Activated naive CD4-positive, alpha-beta T cell treated with anti-CD3 and anti-CD28 coated beads for 36 hours (primary cell): ENCODE data around the gene HS1BP3. TPM values are rescaled to one million over a fixed set of nuclear protein-coding genes. Genes with fewer than 3 reads are reported as not detected.

ENCODE experiments used
- CTCF ChIA-PET: fragments of 350-600 bp; sonication (Branson Sonifier 250); formaldehyde crosslinking; loops from one replicate; lab custom pipeline; 2021; ENCODE audit warnings: antibody characterized with exemption; lab: Charles Lee
- DNase-seq: peaks from one replicate; pipeline ENCODE4 v3.0.0-alpha.2; 2020
- H3K27ac Mint-ChIP-seq: one replicate; pipeline ENCODE4 v1.8.0; 2021; ENCODE audit warnings: mild to moderate bottlenecking, mixed read lengths
- H3K27me3 Mint-ChIP-seq: one replicate; pipeline ENCODE4 v1.8.0; 2021; ENCODE audit warnings: low read depth, mixed read lengths
- H3K36me3 Mint-ChIP-seq: one replicate; pipeline ENCODE4 v1.8.0; 2021; ENCODE audit warnings: low read depth, mixed read lengths
- H3K4me1 Mint-ChIP-seq: one replicate; pipeline ENCODE4 v1.8.0; 2021; ENCODE audit warnings: low read depth, mixed read lengths
- H3K4me3 Mint-ChIP-seq: one replicate; pipeline ENCODE4 v1.8.0; 2021; ENCODE audit warnings: mild to moderate bottlenecking, moderate library complexity, mixed read lengths
- H3K9me3 Mint-ChIP-seq: one replicate; pipeline ENCODE4 v1.8.0; 2021; ENCODE audit warnings: mixed read lengths
- intact Hi-C: fragments of 100-400 bp; cut with micrococcal nuclease; formaldehyde crosslinking; loops from one replicate; pipeline ENCODE4 v1.15.1; 2023
- total RNA-seq, 2 experiments: library from RNA; stranded (reverse); gene quantifications; one replicate each; pipeline ENCODE4 v1.2.3, GENCODE V29; 2021

Gene HS1BP3
- total RNA-seq, 2 experiments from 2014 or later: 6.0 to 6.1 TPM

DNA sequence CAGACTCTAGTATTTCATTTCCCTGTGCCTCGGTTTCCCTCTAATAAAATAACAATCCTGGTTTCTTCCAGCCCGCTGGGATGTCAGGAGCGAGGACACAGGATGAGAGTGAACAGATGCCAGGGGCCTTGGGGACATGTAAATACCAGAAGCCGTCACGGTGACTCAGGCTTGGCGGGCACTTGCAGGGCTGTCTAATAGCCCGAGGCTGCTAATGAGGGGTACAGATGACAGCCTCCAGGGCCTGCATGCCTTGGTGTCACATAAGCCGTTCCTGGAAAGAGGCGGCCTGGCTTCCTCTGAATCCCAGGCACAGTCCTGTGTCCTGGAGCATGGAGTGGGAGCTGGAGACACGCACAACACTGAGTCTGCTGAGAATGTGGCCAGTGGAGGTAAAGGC is 28.2 kb downstream of the HS1BP3 start:
- Mint-ChIP-seq H3K9me3 (no peaks in the 10 kb centered on the region), H3K27ac (no peak overlapping the region), H3K36me3 (peaks cover 8% of the 10 kb centered on the region), H3K4me3 (no peak overlapping the region), H3K27me3 (no peaks in the 10 kb centered on the region), H3K4me1 (no peaks in the 10 kb centered on the region)
- DNase-seq: no peak
- CTCF ChIA-PET: no interaction called here
- intact Hi-C loops: no loop called here

DNA sequence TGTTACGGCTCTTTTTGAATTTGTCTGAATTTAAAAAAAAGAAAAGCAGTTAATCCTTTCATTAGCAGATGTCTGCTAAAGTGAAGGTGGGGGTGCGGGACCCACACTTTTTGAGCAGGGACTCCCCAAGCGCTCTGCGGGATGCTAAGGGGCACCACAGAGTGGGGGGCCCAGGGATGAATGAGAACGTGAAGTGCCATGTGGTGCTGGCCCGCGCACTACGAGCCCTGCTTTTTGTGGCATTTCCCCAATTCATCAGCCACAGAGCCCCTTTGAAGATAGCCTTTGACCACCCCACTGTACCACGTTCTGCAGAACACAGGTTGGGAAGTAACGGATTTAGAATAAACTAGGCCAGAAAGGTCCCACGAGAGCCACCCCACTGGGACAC is 28.6 kb downstream of the HS1BP3 start:
- no peaks in the 10 kb centered on the region for H3K9me3 Mint-ChIP-seq
- H3K27me3 Mint-ChIP-seq: no peaks in the 10 kb centered on the region
- CTCF ChIA-PET: no interaction called here
- peaks cover 8% of the 10 kb centered on the region for H3K36me3 Mint-ChIP-seq
- no peak overlapping the region for H3K4me3 Mint-ChIP-seq
- no peaks in the 10 kb centered on the region for H3K4me1 Mint-ChIP-seq
- no peak overlapping the region for H3K27ac Mint-ChIP-seq
- intact Hi-C loops: no loop called here
- no peak for DNase-seq

DNA sequence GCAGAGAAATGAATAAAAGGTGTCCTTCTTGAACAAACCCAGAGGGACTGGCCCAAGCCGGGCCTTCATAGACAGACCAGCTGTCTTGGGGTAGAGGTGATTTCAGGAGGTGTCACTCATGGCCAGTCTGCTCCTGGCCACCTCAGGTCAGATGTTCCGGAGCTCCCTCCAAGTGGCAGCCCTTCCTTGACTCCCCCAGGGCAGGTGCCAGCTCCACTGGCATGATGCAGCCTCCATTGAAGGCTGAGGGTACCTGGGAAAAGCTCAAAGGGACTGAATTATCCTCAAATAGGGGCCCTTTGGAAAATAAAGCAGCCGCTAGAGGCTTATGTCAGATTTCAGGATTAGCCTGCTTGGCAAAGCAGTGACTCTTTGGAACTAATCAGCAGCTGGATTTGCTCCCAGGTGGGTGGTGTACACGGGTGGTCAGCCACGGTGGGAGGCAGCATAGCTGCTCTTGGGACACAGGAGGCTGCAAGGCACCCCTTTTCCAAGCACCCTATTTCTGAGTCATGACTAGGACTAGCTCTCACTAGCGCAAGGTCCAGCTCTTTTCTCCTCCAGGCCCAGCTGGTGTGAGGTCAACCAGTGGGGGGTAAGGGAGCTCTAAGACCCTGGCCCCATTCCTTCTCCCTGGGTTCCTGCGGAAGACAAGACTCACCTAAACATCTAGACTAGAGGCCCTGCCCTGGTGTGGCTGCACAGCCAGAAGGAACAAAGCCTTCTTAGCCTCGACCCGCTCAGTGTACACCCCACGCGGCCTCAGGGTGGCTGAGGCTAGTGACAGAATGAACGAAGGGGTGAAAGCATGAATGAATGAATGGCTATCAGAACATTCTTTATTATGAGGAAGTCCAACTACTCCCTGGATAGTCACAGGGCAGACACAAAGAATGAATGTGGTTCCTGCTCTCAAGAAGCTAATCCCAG is 29.3 kb downstream of the HS1BP3 start:
- Mint-ChIP-seq H3K27ac (no peak overlapping the region), H3K27me3 (no peaks in the 10 kb centered on the region), H3K4me3 (no peak overlapping the region), H3K4me1 (no peaks in the 10 kb centered on the region), H3K36me3 (peaks cover 8% of the 10 kb centered on the region), H3K9me3 (no peaks in the 10 kb centered on the region)
- CTCF ChIA-PET: interaction anchor here (0.6 kb wide), 1 partner anchor 178 kb away, joined by 4 read pairs; no protein-coding TSS in a partner anchor
- no peak for DNase-seq
- intact Hi-C loops: no loop called here

DNA sequence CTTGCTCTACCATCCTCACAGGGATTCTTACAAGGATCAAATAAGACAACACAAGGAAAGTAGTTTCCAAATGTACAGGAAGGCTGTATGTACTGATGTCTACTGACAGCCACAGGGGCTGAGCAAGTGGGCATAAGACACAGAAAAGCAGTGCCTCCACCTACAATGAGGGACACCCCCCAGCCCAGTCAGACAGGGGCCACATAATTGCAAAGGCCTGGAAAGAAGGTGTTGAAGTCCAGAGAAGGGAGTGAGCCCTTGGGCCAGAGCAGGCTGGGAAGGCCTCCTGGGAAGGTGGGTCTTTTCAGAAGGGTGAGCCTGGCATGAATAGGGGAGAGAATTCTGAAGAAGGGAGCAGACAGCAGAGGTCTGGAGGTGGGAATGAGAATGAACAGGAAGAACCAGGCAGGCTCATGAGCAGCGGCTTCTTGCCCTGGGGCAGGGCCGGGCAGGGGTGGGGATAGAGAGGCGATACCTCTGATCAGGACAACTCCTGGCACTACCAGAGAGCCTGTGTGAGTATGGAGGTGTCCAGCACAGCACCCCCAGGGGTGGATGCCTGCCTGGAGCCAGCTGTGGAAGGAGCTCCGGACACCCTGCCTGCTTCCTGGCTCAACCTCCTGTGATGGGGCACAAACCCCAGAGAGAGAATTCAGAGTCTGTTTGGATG is 30.1 kb downstream of the HS1BP3 start:
- no peaks in the 10 kb centered on the region for H3K9me3 Mint-ChIP-seq
- CTCF ChIA-PET: no interaction called here
- peaks cover 8% of the 10 kb centered on the region for H3K36me3 Mint-ChIP-seq
- DNase-seq: no peak
- no peaks in the 10 kb centered on the region for H3K27me3 Mint-ChIP-seq
- H3K4me1 Mint-ChIP-seq: no peaks in the 10 kb centered on the region
- intact Hi-C loops: no loop called here
- no peak overlapping the region for H3K27ac Mint-ChIP-seq
- H3K4me3 Mint-ChIP-seq: no peak overlapping the region

DNA sequence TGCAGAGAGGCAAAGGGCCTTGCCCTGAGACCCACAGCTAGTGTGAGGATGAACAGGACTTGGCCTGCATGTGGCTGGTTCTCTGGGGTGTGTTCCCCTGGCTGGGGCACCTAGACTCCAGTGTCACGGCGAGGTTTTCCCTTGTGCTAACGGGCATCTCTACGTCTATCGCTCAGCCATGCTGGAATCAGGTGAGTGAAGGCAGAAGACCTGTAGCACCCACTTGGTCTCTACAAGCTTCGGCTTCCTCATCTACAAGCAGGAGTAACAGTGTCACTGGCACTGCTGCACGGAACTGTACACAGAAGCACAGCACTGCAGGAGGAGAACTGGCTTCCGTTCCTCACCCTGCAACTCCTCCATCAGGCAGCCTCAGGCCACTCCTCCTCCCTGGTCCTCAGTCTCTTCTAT is 30.6 kb downstream of the HS1BP3 start:
- Mint-ChIP-seq H3K36me3 (peaks cover 8% of the 10 kb centered on the region), H3K4me1 (no peaks in the 10 kb centered on the region), H3K27ac (no peak overlapping the region), H3K4me3 (no peak overlapping the region), H3K27me3 (no peaks in the 10 kb centered on the region), H3K9me3 (no peaks in the 10 kb centered on the region)
- DNase-seq: no peak
- CTCF ChIA-PET: interaction anchor here (0.8 kb wide), 1 partner anchor 14 kb away, joined by 4 read pairs; no protein-coding TSS in a partner anchor
- intact Hi-C loops: no loop called here

DNA sequence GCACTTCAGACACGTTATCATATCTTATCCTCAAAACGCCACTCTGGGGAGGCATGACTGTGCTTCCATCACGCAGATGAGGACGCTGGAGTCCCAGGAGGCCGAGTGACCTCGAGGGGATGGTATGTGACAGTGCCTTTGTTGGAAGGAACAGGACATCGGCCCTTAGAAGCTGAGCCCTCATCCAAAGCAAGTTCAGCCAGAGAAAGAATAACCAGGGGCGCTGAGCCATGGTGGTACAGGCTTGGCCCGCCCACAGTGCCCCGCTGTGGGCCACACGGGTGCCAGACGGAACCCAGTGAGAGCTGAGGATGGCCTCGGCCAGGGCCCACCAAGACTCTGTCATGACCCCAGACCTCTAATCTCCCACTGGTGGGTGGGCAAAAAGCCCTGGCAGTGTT is 31.3 kb downstream of the HS1BP3 start:
- H3K4me1 Mint-ChIP-seq: no peaks in the 10 kb centered on the region
- no peak overlapping the region for H3K4me3 Mint-ChIP-seq
- CTCF ChIA-PET: interaction anchor here (0.8 kb wide), 1 partner anchor 15 kb away, joined by 4 read pairs; no protein-coding TSS in a partner anchor
- H3K36me3 Mint-ChIP-seq: peaks cover 8% of the 10 kb centered on the region
- H3K27ac Mint-ChIP-seq: no peak overlapping the region
- DNase-seq: no peak
- intact Hi-C loops: no loop called here
- H3K27me3 Mint-ChIP-seq: no peaks in the 10 kb centered on the region
- no peaks in the 10 kb centered on the region for H3K9me3 Mint-ChIP-seq

DNA sequence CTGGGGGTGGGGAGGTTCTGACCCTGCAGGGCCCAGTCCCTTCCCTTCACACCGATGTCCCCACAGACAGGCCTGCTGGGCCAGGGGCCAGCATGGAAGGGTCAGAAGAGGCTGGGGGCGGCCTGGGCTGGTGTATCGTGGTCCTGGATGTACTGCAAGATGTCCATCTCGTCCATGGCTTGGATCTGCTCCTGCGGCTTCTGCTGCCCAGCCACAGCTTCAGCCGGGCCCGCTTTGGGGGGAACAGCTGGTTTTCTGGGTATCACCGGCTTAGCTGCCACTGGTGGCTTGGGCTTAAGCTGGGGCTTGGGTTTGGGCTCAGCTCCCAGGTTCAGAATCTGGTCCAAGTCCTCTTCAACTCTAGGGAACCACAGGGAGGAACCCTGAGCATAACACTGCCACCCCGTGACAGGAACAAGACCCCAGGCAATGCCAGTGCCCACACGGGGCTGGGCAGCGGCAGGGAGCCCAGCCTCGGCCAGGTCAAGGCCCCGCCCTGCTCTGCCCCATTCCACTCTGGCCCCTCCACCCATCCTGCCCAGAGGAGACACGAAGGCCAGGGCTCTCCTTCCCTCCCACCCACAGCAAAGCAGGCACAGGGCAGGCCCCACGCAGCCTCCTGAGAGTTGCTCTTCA is 31.9 kb downstream of the HS1BP3 start:
- Mint-ChIP-seq H3K4me1 (no peaks in the 10 kb centered on the region), H3K27me3 (no peaks in the 10 kb centered on the region), H3K27ac (no peak overlapping the region), H3K9me3 (no peaks in the 10 kb centered on the region), H3K36me3 (peaks cover 8% of the 10 kb centered on the region), H3K4me3 (no peak overlapping the region)
- CTCF ChIA-PET: no interaction called here
- intact Hi-C loops: no loop called here
- no peak for DNase-seq

DNA sequence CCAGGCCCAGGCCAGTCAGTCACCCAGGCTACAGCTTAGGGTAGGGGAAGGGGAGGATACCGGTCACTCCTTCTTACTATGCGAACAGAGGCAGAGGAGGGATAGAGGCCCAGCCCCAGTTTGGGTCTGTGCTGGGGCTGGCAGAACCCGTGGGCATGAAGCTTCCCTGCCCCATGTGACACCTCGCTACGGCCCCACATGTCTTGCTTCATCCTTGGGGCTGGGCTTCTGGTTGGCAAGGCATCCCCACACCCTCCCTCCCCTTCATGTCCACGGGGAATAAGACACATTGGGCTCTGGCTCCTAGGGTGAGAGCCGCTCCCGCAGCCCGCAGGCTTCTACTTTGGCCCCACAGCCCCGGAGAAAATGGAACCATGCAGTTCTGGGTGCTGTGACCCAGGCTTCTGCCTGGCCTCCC is 32.4 kb downstream of the HS1BP3 start:
- Mint-ChIP-seq H3K27ac (no peak overlapping the region), H3K4me3 (no peak overlapping the region), H3K4me1 (no peaks in the 10 kb centered on the region), H3K9me3 (no peaks in the 10 kb centered on the region), H3K36me3 (peaks cover 8% of the 10 kb centered on the region), H3K27me3 (no peaks in the 10 kb centered on the region)
- CTCF ChIA-PET: no interaction called here
- DNase-seq: no peak
- intact Hi-C loops: no loop called here

DNA sequence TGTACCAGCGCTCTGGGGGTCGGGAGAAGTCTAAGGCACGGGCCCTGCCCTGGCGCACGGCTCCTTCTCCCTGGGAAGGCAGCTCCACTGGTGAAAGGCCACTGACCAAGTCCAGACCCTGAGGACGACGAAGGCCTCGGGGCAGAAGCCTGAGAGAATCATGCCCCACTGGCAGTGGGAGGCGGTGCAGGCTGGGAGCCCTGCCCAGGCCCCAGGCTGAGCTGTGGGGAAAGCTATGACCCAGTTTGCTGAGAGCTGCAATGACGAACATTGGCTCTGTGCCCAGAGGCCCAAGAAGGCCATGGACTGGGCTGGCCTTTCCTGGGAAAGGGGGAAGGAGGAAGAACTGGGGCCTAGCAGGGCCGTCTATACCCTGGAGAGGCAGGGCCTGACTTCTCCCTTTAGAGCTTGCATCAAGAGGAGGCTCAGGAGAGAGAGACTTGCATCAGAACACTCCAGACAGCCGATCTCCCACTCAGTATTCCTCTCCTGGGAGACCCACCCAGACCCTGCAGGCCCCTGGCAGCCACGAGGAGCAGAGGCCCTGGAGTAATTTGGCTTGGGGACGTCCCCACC is 32.9 kb downstream of the HS1BP3 start:
- CTCF ChIA-PET: no interaction called here
- H3K27ac Mint-ChIP-seq: no peak overlapping the region
- H3K36me3 Mint-ChIP-seq: peaks cover 8% of the 10 kb centered on the region
- DNase-seq: no peak
- H3K9me3 Mint-ChIP-seq: no peaks in the 10 kb centered on the region
- H3K27me3 Mint-ChIP-seq: no peaks in the 10 kb centered on the region
- intact Hi-C loops: no loop called here
- H3K4me3 Mint-ChIP-seq: no peak overlapping the region
- no peaks in the 10 kb centered on the region for H3K4me1 Mint-ChIP-seq

DNA sequence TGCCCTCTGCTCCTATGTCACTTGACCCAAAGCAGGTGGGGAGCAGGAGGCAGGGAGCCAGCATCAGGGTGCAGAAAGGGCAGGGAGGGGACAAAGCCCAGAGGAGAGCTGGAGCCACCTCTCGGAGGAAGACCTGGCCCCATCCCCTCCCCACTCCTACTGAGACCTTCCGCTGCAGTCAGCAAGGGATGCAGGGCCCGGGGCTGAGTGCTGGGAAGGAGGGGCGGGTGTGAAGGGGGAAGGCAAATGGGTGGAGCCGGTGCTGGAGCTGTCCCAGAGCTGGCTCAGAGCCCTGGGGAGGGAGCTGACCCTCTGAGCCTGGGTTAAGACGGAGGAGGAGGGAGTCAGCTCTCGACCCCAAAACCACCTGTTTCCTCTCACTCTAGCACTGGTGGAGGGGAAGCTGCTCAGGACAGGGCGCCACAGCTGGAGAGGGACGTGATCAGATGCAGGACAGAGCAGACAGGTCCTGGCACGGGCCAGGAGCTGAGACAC is 33.8 kb downstream of the HS1BP3 start:
- intact Hi-C loops: no loop called here
- Mint-ChIP-seq H3K27ac (no peak overlapping the region), H3K4me1 (no peaks in the 10 kb centered on the region), H3K4me3 (no peak overlapping the region), H3K9me3 (no peaks in the 10 kb centered on the region), H3K36me3 (peaks cover 6% of the 10 kb centered on the region), H3K27me3 (no peaks in the 10 kb centered on the region)
- DNase-seq: no peak
- CTCF ChIA-PET: no interaction called here

DNA sequence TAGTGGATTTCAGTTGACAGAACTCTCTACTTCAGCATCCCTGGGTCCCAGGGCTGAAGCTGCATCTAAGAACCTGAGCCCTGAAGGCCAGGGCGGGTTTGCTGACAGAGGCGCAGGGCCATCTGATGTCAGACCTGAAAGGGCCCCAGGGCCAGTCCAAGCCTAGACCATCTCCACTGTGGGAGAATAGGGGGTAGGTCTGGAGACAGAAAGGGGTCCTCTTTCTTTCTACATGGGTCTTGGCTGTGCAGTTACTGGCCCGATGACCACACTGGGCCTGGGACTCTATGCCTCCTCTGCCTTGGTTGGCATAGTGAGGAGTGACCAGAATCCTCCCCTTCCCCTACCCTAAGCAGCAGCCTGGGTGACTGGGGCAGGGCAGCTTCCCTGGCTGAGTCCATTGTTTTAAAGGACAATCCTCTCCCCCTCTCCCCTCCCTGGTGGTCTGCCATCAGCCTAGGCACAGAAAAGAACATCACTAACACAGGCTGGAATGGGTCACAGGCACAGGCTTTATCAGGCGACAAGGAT is 34.5 kb downstream of the HS1BP3 start:
- Mint-ChIP-seq H3K36me3 (peaks cover 6% of the 10 kb centered on the region), H3K4me1 (no peaks in the 10 kb centered on the region), H3K4me3 (no peak overlapping the region), H3K27me3 (no peaks in the 10 kb centered on the region), H3K9me3 (no peaks in the 10 kb centered on the region), H3K27ac (no peak overlapping the region)
- intact Hi-C loops: no loop called here
- CTCF ChIA-PET: interaction anchor here (0.8 kb wide), 1 partner anchor 26 kb away, joined by 3 read pairs; no protein-coding TSS in a partner anchor
- no peak for DNase-seq
